CD4-positive, alpha-beta memory T cell (primary cell): ENCODE data around the gene DEAF1. TPM values are rescaled to one million over a fixed set of nuclear protein-coding genes. Genes with fewer than 3 reads are reported as not detected.

Experiments used
- CTCF ChIA-PET: fragments of 350-600 bp; sonication (Branson Sonifier 250); formaldehyde crosslinking; loops from one replicate; lab custom pipeline; 2021; ENCODE audit warnings: inconsistent platforms; ENCODE audit not compliant: partially characterized antibody; lab: Charles Lee
- POLR2A ChIA-PET: fragments of 350-600 bp; sonication (Branson Sonifier 250); formaldehyde crosslinking; loops from one replicate; lab custom pipeline; 2021; ENCODE audit not compliant: partially characterized antibody; lab: Charles Lee
- DNase-seq, 5 donors: peaks; one replicate each; pipeline versions ENCODE4 v3.0.0 to v3.0.0-alpha.2; 2020 to 2022; ENCODE audit warnings: mixed read lengths in 1 of 5
- H3K27ac ChIP-seq: one replicate; pipeline ENCODE4 v1.7.0; 2013; ENCODE audit warnings: low read depth, low read length
- H3K27me3 ChIP-seq: 2 replicates; pipeline ENCODE4 v1.7.0; 2013; ENCODE audit warnings: mild to moderate bottlenecking, low read length, moderate library complexity; ENCODE audit not compliant: insufficient read depth
- H3K36me3 ChIP-seq: 2 replicates; pipeline ENCODE4 v1.7.0; 2013; ENCODE audit warnings: mild to moderate bottlenecking, low read length, moderate library complexity; ENCODE audit not compliant: insufficient read depth
- H3K4me1 ChIP-seq: 2 replicates; pipeline ENCODE4 v1.7.0; 2013; ENCODE audit warnings: mild to moderate bottlenecking, low read length, moderate library complexity; ENCODE audit not compliant: insufficient read depth
- H3K4me3 ChIP-seq, 2 donors: one replicate each; pipeline ENCODE4 v1.7.0; 2013; ENCODE audit warnings: low read length in 2 of 2, mild to moderate bottlenecking in 1 of 2
- H3K9me3 ChIP-seq, 2 donors: one replicate each; pipeline ENCODE4 v1.7.0; 2013; ENCODE audit warnings: low read length in 2 of 2, control low read depth in 1 of 2; ENCODE audit not compliant: control insufficient read depth in 1 of 2
- H3K27ac Mint-ChIP-seq, 7 donors: one replicate each; pipeline ENCODE4 v1.8.0; 2020 to 2021; ENCODE audit warnings: mixed read lengths in 7 of 7, mild to moderate bottlenecking in 6 of 7, inconsistent platforms in 3 of 7, moderate library complexity in 3 of 7
- H3K27me3 Mint-ChIP-seq, 2 donors: one replicate each; pipeline ENCODE4 v1.8.0; 2020 to 2021; ENCODE audit warnings: mixed read lengths in 2 of 2
- H3K36me3 Mint-ChIP-seq, 2 donors: one replicate each; pipeline ENCODE4 v1.8.0; 2020 to 2021; ENCODE audit warnings: mixed read lengths in 2 of 2, inconsistent platforms in 1 of 2, mild to moderate bottlenecking in 1 of 2
- H3K4me1 Mint-ChIP-seq, 4 donors: one replicate each; pipeline ENCODE4 v1.8.0; 2020 to 2021; ENCODE audit warnings: mixed read lengths in 4 of 4, mild to moderate bottlenecking in 1 of 4
- H3K4me3 Mint-ChIP-seq, 8 donors: one replicate each; pipeline ENCODE4 v1.8.0; 2020 to 2021; ENCODE audit warnings: mixed read lengths in 8 of 8, mild to moderate bottlenecking in 7 of 8, moderate library complexity in 6 of 8, inconsistent platforms in 3 of 8
- H3K9me3 Mint-ChIP-seq, 8 donors: one replicate each; pipeline ENCODE4 v1.8.0; 2020 to 2021; ENCODE audit warnings: mixed read lengths in 8 of 8, mild to moderate bottlenecking in 5 of 8, inconsistent platforms in 3 of 8, moderate library complexity in 1 of 8
- intact Hi-C: fragments of 100-400 bp; cut with micrococcal nuclease; formaldehyde crosslinking; loops from one replicate; pipeline ENCODE4 v1.15.1; 2023
- polyA plus RNA-seq, 2 donors: library from polyadenylated mRNA; unstranded; fragments of 300-500 nt; fragmentation: Illumina TruSeq; gene quantifications; one replicate each; pipeline ENCODE4 v1.2.3, GENCODE V29; 2021
- total RNA-seq, 2 experiments: library from RNA; stranded (reverse); gene quantifications; one replicate each; pipeline ENCODE4 v1.2.3, GENCODE V29; 2021

DEAF1 gene
- total and polyA plus RNA-seq, 4 experiments from 2014 or later = 34.5 to 50.8 (median 42.8) TPM

GRCh38 chr11:726278-727220, 31.5 kb upstream of the DEAF1 start:
- intact Hi-C loops = loop anchor here (10.0 kb wide), 1 partner anchor 272 kb away; the partner anchor contains the start of gene PTDSS2
- H3K4me3 Mint-ChIP-seq = peak overlapping the region; percentile 61 to 83 (median 70)
- peak; percentile 45 to 64 (median 50) for DNase-seq
- peaks cover 2 to 3% of the 10 kb centered on the region in 2 donors for H3K27me3 Mint-ChIP-seq
- no peaks in the 10 kb centered on the region for H3K36me3 Mint-ChIP-seq
- Histone ChIP-seq H3K4me3 (peak overlapping the region in 1 of 2 donors; percentile 51), H3K9me3 (no peaks in the 10 kb centered on the region), H3K36me3 (no peaks in the 10 kb centered on the region), H3K27ac (no peak overlapping the region), H3K27me3 (peaks cover 6% of the 10 kb centered on the region), H3K4me1 (peaks cover 36% of the 10 kb centered on the region)
- POLR2A ChIA-PET = interaction anchor here (0.7 to 7.7 kb wide), 19 partner anchors 11 to 190 kb away, joined by 3 to 109 read pairs (median 6); partner anchors contain the start of genes DEAF1, HRAS, LMNTD2 and PHRF1
- H3K27ac Mint-ChIP-seq = peak overlapping the region in 3 of 7 donors; percentile 36 to 65 (median 36)
- CTCF ChIA-PET = interaction anchor here (0.6 to 6.1 kb wide), 27 partner anchors 11 to 372 kb away, joined by 3 to 41 read pairs (median 5); partner anchors contain the start of genes DEAF1, EPS8L2, LMNTD2 and PHRF1
- peaks cover 0 to 2% (median 0%) of the 10 kb centered on the region in 8 donors for H3K9me3 Mint-ChIP-seq
- peaks cover 6 to 18% (median 12%) of the 10 kb centered on the region in 4 donors for H3K4me1 Mint-ChIP-seq

GRCh38 chr11:725624-726202, 30.7 kb upstream of the DEAF1 start:
- Histone ChIP-seq H3K27ac (no peak overlapping the region), H3K4me1 (peaks cover 43% of the 10 kb centered on the region), H3K4me3 (peak overlapping the region in 1 of 2 donors; percentile 51), H3K9me3 (no peaks in the 10 kb centered on the region), H3K27me3 (peaks cover 10% of the 10 kb centered on the region), H3K36me3 (no peaks in the 10 kb centered on the region)
- H3K27ac Mint-ChIP-seq = no peak overlapping the region
- H3K4me3 Mint-ChIP-seq = peak overlapping the region in 6 of 8 donors; percentile 61 to 83 (median 70)
- peaks cover 0 to 2% (median 0%) of the 10 kb centered on the region in 8 donors for H3K9me3 Mint-ChIP-seq
- peaks cover 2 to 3% of the 10 kb centered on the region in 2 donors for H3K27me3 Mint-ChIP-seq
- DNase-seq = no peak
- ChIA-PET POLR2A (interaction anchor here (0.6 to 7.7 kb wide), 19 partner anchors 12 to 190 kb away, joined by 3 to 109 read pairs (median 6); partner anchors contain the start of genes DEAF1, HRAS, LMNTD2 and PHRF1), CTCF (interaction anchor here (0.8 to 6.1 kb wide), 20 partner anchors 12 to 190 kb away, joined by 3 to 41 read pairs (median 5); partner anchors contain the start of genes DEAF1, EPS8L2, LMNTD2 and PHRF1)
- intact Hi-C loops = loop anchor here (10.0 kb wide), 1 partner anchor 271 kb away; the partner anchor contains the start of gene PTDSS2
- H3K36me3 Mint-ChIP-seq = no peaks in the 10 kb centered on the region
- peaks cover 6 to 22% (median 15%) of the 10 kb centered on the region in 4 donors for H3K4me1 Mint-ChIP-seq

DNA sequence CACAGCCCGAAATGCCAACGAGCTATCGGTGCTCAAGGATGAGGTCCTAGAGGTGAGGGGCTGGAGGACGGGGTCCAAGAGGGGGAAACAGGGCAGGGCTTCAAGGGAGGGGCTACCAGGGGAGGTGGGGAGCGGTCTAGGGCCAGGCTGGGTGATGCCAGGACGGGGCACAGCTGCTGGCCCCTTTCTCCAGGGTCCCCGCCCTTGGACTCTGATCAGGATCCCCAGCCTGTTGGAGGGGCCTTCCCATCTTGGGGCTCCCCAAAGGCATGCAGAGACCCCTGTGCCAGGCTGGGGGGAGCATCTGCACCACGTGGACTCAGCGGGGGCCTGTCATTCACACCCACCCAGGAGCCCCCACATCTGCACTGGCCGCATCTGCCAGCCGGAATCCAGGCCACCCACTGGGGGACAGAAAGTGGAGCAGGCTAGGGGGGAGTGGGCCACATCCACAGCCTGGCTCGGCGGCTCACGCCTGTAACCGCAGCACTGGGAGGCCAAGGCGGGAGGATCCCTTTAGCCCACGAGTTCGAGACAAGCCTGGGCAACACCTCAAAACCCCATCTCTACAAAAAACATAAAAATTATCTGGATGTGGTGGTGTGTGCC, 29.9 kb upstream of the DEAF1 start:
- DNase-seq = no peak
- peaks cover 43% of the 10 kb centered on the region for H3K4me1 ChIP-seq
- CTCF ChIA-PET = interaction anchor here (1.4 to 6.1 kb wide), 8 partner anchors 14 to 169 kb away, joined by 3 to 50 read pairs (median 20); partner anchors contain the start of genes DEAF1 and TMEM80
- intact Hi-C loops = loop anchor here (10.0 kb wide), 1 partner anchor 270 kb away; the partner anchor contains the start of gene PTDSS2
- no peak overlapping the region for H3K27ac ChIP-seq
- POLR2A ChIA-PET = interaction anchor here (1.3 to 7.7 kb wide), 9 partner anchors 21 to 170 kb away, joined by 3 to 109 read pairs (median 13); partner anchors contain the start of genes DEAF1, PHRF1, SLC25A22 and TALDO1
- H3K9me3 Mint-ChIP-seq = peaks cover 0 to 2% (median 0%) of the 10 kb centered on the region in 8 donors
- peaks cover 10% of the 10 kb centered on the region for H3K27me3 ChIP-seq
- peaks cover 2 to 3% of the 10 kb centered on the region in 2 donors for H3K27me3 Mint-ChIP-seq
- H3K9me3 ChIP-seq = no peaks in the 10 kb centered on the region
- H3K4me3 Mint-ChIP-seq = peak overlapping the region; percentile 39 to 84 (median 62)
- H3K27ac Mint-ChIP-seq = no peak overlapping the region
- H3K36me3 Mint-ChIP-seq = no peaks in the 10 kb centered on the region
- H3K36me3 ChIP-seq = no peaks in the 10 kb centered on the region
- peaks cover 6 to 23% (median 15%) of the 10 kb centered on the region in 4 donors for H3K4me1 Mint-ChIP-seq
- H3K4me3 ChIP-seq = no peak overlapping the region

- POLR2A ChIA-PET = interaction anchor here (1.3 to 7.7 kb wide), 4 partner anchors 22 to 169 kb away, joined by 3 to 109 read pairs (median 26); partner anchors contain the start of genes DEAF1, PHRF1 and TMEM80
Observed at GRCh38 chr11:724049-724777, 29.2 kb upstream of the DEAF1 start.

DNA sequence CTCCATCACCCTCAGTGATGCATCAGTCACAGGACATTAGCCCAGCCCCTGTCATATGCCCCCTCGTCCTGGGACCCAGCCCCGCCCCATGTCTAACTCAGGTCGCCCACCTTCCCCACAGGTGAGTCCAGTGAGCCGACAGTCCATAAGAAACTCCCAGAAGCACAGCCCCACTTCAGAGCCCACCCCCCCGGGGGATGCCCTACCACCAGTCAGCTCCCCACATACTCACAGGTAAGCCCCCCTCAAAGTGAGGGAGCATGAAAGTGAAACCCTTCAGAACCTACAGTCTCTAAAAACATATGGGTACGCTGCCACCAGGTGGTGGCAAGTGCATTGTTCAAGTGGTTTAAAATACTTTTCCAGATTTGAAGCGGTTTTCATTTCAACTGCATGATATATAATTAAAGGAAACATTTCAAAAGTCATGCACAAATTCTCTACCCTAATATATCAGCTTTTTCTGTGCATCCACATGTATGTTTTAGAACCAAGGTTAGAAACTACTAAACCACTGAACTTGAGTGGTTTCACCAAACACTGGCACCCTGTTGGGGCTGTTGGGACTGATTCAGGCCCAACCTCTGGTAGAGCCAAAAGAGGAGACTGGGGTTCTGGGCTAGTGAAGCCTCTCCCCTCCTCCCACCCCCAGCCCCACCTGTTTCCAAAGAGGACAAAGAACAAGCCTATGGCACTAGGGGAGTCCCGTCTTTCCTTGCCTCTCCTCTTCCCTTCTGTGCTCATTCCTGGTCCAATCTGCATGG, 28.3 kb upstream of the DEAF1 start:
- Mint-ChIP-seq H3K36me3 (no peaks in the 10 kb centered on the region), H3K4me3 (peak overlapping the region; percentile 31 to 89 (median 82)), H3K27me3 (peaks cover 2 to 3% of the 10 kb centered on the region in 2 donors), H3K9me3 (peaks cover 0 to 2% (median 0%) of the 10 kb centered on the region in 8 donors), H3K27ac (peak overlapping the region in 6 of 7 donors; percentile 21 to 91 (median 80)), H3K4me1 (peaks cover 6 to 27% (median 17%) of the 10 kb centered on the region in 4 donors)
- peaks cover 43% of the 10 kb centered on the region for H3K4me1 ChIP-seq
- H3K27me3 ChIP-seq = peaks cover 10% of the 10 kb centered on the region
- peak; percentile 40 to 61 (median 58) for DNase-seq
- CTCF ChIA-PET = interaction anchor here (0.7 to 6.1 kb wide), 13 partner anchors 11 to 168 kb away, joined by 3 to 50 read pairs (median 5); partner anchors contain the start of genes DEAF1, TALDO1 and TMEM80
- POLR2A ChIA-PET = interaction anchor here (0.6 to 7.7 kb wide), 6 partner anchors 14 to 479 kb away, joined by 3 to 109 read pairs (median 5); partner anchors contain the start of genes DEAF1, HRAS and TMEM80
- no peaks in the 10 kb centered on the region for H3K9me3 ChIP-seq
- H3K4me3 ChIP-seq = no peak overlapping the region
- intact Hi-C loops = loop anchor here (1.0 to 10.0 kb wide), 6 partner anchors 27 to 269 kb away; partner anchors contain the start of gene PTDSS2
- no peaks in the 10 kb centered on the region for H3K36me3 ChIP-seq
- no peak overlapping the region for H3K27ac ChIP-seq

More at GRCh38 chr11:724049-724777, 29.2 kb upstream of the DEAF1 start:
- Histone ChIP-seq H3K4me1 (peaks cover 43% of the 10 kb centered on the region), H3K9me3 (no peaks in the 10 kb centered on the region), H3K27ac (no peak overlapping the region), H3K36me3 (no peaks in the 10 kb centered on the region), H3K4me3 (no peak overlapping the region), H3K27me3 (peaks cover 10% of the 10 kb centered on the region)
- Mint-ChIP-seq H3K4me3 (peak overlapping the region in 2 of 8 donors; percentile 43 to 45), H3K4me1 (peaks cover 6 to 25% (median 17%) of the 10 kb centered on the region in 4 donors), H3K27ac (no peak overlapping the region), H3K27me3 (peaks cover 2 to 3% of the 10 kb centered on the region in 2 donors), H3K9me3 (peaks cover 0 to 2% (median 0%) of the 10 kb centered on the region in 8 donors), H3K36me3 (no peaks in the 10 kb centered on the region)
- intact Hi-C loops = loop anchor here (10.0 kb wide), 1 partner anchor 269 kb away; the partner anchor contains the start of gene PTDSS2
- CTCF ChIA-PET = interaction anchor here (1.4 to 6.1 kb wide), 6 partner anchors 23 to 169 kb away, joined by 5 to 50 read pairs (median 20); partner anchors contain the start of genes DEAF1, TALDO1 and TMEM80
- DNase-seq = no peak
